Activated CD8-positive, alpha-beta memory T cell treated with anti-CD3 and anti-CD28 coated beads for 4 hours (primary cell): ENCODE data around the gene VAMP5.

Experiments
- DNase-seq, 2 donors: peaks; one replicate each; pipeline ENCODE4 v3.0.0-alpha.2; 2020; ENCODE audit warnings: low read depth in 2 of 2

Gene VAMP5

DNA sequence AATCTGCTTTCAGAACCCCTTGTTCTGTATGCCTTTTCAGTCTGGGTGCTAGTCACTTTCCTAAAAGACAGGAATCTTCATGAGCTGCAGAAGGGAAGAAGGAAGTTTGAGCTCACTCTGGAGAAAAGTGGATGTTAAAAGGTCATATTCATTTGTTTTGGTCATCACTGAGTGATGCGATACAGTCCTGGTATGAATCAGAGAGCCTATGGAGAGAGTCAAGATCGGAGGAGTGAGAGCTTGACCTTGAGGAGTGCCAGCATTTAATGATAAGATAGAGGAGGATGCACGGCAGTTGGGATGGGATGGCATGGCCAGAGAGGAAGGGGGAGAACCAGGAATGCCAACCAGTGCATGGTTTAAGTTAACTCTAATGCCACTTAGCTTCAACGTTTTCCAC is 51.4 kb downstream of the VAMP5 start:
- no peak for DNase-seq

DNA sequence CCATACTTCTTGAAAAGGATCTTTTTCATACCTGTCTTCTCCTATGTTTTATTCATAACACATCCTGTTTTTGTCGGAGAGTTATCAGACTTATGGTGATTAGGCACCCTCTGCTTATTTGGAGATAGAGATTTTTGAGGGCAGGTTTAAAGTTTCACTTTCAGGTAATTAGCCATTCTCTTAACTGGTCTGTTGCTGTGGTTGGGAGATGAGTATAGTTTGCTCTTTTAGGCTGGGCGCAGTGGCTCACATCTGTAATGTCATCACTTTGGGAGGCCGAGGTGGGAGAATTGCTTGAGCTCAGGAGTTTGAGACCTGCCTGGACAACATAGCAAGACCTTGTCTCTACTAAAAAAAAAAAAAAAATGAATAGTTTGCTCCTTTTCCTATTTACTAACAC is 58.5 kb downstream of the VAMP5 start:
- no peak for DNase-seq
